ENCODE data around the gene LHX3. TPM values are rescaled to one million over a fixed set of nuclear protein-coding genes. Genes with fewer than 3 reads are reported as not detected.

The LHX3 gene
- total RNA-seq, 1 experiment from 2014 or later, result not detected

- Histone ChIP-seq H3K27me3 (ENCODE audit: low read length) (peaks cover 12% of the 10 kb centered on the region), H3K9me3 (ENCODE audit: low read length) (no peaks in the 10 kb centered on the region), H3F3A (ENCODE audit: low read length, unreplicated experiment) (no peaks in the 10 kb centered on the region), H3K9me2 (replicated peaks; ENCODE audit: low read length) (no peaks in the 10 kb centered on the region), H3K4me2 (ENCODE audit: low read length) (no peak overlapping the region), H3K9ac (ENCODE audit: low read length) (no peak overlapping the region), H3K4me3 (ENCODE audit: low read length) (no peak overlapping the region), H3K27ac (ENCODE audit: low read length) (no peak overlapping the region), H3K4me1 (ENCODE audit: insufficient read depth, low read length) (no peaks in the 10 kb centered on the region), H2AFZ (ENCODE audit: low read length) (no peak overlapping the region), H4K20me1 (ENCODE audit: low read length) (no peaks in the 10 kb centered on the region), H3K79me2 (ENCODE audit: low read length) (no peaks in the 10 kb centered on the region), H3K36me3 (ENCODE audit: low read depth, low read length) (no peaks in the 10 kb centered on the region)
- DNase-seq, result no peak
- CTCF ChIA-PET, result no interaction called here
- POLR2A ChIA-PET (ENCODE audit: unreplicated experiment), result no interaction called here
- no TSS peak for BruUV-seq (replicated peaks)
- ATAC-seq, result no peak
- intact Hi-C loops (cut with micrococcal nuclease), result no loop called here
- no peak for TF ChIP-seq EZH2phosphoT487 (IDR thresholded peaks at IDR 0.05; ENCODE audit: borderline replicate concordance, low read length)
- TF ChIP-seq EZH2 (IDR thresholded peaks at IDR 0.05; ENCODE audit: low read length, unreplicated experiment), result no peak
- no peak for TF ChIP-seq CTCF (conservative IDR thresholded peaks at IDR 0.05; ENCODE audit: low read depth, low read length)
These were observed 35.4 kb downstream of the LHX3 start for GRCh38 chr9:136169495-136169894.

DNA sequence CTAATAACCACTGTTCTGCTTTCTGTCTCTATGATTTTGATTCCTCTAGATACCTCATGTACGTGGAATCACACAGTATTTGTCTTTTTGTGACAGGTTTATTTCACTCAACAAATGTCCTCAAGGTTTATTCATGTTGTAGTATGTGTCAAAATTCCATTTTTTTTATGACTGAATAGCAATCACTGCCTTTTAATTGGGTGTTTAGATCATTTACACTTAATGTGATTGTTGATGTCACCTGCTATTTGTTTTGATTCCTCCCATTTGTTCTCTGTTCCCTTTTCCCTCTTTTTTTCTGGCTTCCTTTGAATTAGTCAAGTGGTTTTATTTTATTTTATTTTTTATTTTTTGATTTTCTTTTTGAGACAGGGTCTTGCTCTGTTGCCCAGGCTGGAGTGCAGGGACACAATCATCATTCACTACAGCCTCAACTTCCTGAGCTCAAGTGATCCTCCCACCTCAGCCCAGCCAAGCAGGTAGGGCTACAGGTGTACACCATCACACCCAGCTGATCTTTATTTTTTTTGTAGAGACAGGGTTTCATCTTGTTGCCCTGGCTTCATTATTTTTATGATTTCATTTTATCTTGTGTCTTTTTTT is 41.6 kb downstream of the LHX3 start:
- Histone ChIP-seq H3K36me3 (ENCODE audit: low read depth, low read length) (no peaks in the 10 kb centered on the region), H3K9me2 (replicated peaks; ENCODE audit: low read length) (no peaks in the 10 kb centered on the region), H3K79me2 (ENCODE audit: low read length) (no peaks in the 10 kb centered on the region), H3K4me1 (ENCODE audit: insufficient read depth, low read length) (no peaks in the 10 kb centered on the region), H3K27ac (ENCODE audit: low read length) (no peak overlapping the region), H3K27me3 (ENCODE audit: low read length) (no peaks in the 10 kb centered on the region), H3K9ac (ENCODE audit: low read length) (no peak overlapping the region), H3K9me3 (ENCODE audit: low read length) (no peaks in the 10 kb centered on the region), H2AFZ (ENCODE audit: low read length) (no peak overlapping the region), H3K4me3 (ENCODE audit: low read length) (no peak overlapping the region), H4K20me1 (ENCODE audit: low read length) (no peaks in the 10 kb centered on the region), H3F3A (ENCODE audit: low read length, unreplicated experiment) (no peaks in the 10 kb centered on the region), H3K4me2 (ENCODE audit: low read length) (no peak overlapping the region)
- no peak for ATAC-seq
- POLR2A ChIA-PET (ENCODE audit: unreplicated experiment), result no interaction called here
- no peak for TF ChIP-seq CTCF (conservative IDR thresholded peaks at IDR 0.05; ENCODE audit: low read depth, low read length)
- TF ChIP-seq EZH2phosphoT487 (IDR thresholded peaks at IDR 0.05; ENCODE audit: borderline replicate concordance, low read length), result no peak
- DNase-seq, result no peak
- no TSS peak for BruUV-seq (replicated peaks)
- CTCF ChIA-PET, result interaction anchor here (0.6 kb wide), 1 partner anchor 80 kb away, joined by 4 read pairs; no protein-coding TSS in a partner anchor
- intact Hi-C loops (cut with micrococcal nuclease), result no loop called here

- POLR2A ChIA-PET (ENCODE audit: unreplicated experiment), result no interaction called here
- CTCF ChIA-PET, result no interaction called here
These were observed 43.8 kb downstream of the LHX3 start for GRCh38 chr9:136160995-136161610.

More at GRCh38 chr9:136160995-136161610, 43.8 kb downstream of the LHX3 start:
- Histone ChIP-seq H4K20me1 (ENCODE audit: low read length) (no peaks in the 10 kb centered on the region), H3K27me3 (ENCODE audit: low read length) (no peaks in the 10 kb centered on the region), H3F3A (ENCODE audit: low read length, unreplicated experiment) (no peaks in the 10 kb centered on the region), H3K79me2 (ENCODE audit: low read length) (no peaks in the 10 kb centered on the region), H3K9me3 (ENCODE audit: low read length) (no peaks in the 10 kb centered on the region), H2AFZ (ENCODE audit: low read length) (no peak overlapping the region), H3K4me2 (ENCODE audit: low read length) (no peak overlapping the region), H3K27ac (ENCODE audit: low read length) (no peak overlapping the region), H3K36me3 (ENCODE audit: low read depth, low read length) (no peaks in the 10 kb centered on the region), H3K9me2 (replicated peaks; ENCODE audit: low read length) (no peaks in the 10 kb centered on the region), H3K9ac (ENCODE audit: low read length) (no peak overlapping the region), H3K4me3 (ENCODE audit: low read length) (no peak overlapping the region), H3K4me1 (ENCODE audit: insufficient read depth, low read length) (no peaks in the 10 kb centered on the region)
- ATAC-seq, result no peak
- no TSS peak for BruUV-seq (replicated peaks)
- no peak for TF ChIP-seq EZH2phosphoT487 (IDR thresholded peaks at IDR 0.05; ENCODE audit: borderline replicate concordance, low read length)
- TF ChIP-seq EZH2 (IDR thresholded peaks at IDR 0.05; ENCODE audit: low read length, unreplicated experiment), result no peak
- no peak for TF ChIP-seq CTCF (conservative IDR thresholded peaks at IDR 0.05; ENCODE audit: low read depth, low read length)
- intact Hi-C loops (cut with micrococcal nuclease), result no loop called here
- no peak for DNase-seq
